NK-92 treated with Interleukin-12 subunit alpha and Interleukin-12 subunit beta, amount 100 ng/mL, for 24 hours (cell line): Measurements from ENCODE around the gene NTRK3.

Experiments
- DNase-seq: peaks from one replicate; lab custom pipeline; 2025; lab: John Stamatoyannopoulos, UW

NTRK3 gene

DNA sequence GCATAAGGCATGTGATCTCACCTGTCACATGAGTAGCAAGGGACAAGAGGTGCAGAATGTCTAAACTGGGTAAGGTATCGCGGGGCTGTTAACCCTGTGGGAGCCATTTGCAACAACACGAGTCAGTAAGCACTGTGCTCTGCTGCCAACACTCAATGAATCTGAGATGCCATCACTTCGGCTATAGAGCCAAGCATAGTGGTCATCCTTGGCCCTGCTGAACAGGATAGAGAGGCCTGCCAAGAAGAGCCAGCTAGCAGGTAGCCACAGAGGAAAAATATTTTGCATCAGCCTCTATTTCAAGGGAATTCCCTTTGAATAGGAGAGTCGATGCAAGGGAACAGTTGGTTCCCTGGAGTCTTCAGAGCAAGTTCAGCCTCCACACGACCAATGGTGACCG is 137.8 kb downstream of the NTRK3 start:
- DNase-seq = no peak

DNA sequence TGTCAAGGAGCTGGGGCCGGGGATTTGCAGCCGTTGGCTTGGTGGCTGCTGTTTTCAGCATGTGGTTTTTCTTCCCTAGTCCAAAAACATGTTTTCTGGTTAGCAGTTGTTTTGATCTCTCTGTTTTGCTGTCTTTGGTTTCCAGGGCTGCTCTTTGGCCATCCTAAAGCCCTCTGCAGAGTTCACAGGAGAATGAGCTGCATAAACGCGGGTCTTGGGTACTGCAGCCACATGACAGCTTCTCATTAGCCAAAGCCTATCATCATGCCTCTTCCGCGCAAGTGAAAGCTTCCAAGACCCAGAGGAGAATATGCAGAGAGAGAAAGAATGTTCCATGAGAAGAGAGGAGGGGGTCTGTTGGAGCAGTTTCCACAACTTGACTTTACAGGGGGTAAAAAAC is 138.5 kb downstream of the NTRK3 start:
- no peak for DNase-seq

DNA sequence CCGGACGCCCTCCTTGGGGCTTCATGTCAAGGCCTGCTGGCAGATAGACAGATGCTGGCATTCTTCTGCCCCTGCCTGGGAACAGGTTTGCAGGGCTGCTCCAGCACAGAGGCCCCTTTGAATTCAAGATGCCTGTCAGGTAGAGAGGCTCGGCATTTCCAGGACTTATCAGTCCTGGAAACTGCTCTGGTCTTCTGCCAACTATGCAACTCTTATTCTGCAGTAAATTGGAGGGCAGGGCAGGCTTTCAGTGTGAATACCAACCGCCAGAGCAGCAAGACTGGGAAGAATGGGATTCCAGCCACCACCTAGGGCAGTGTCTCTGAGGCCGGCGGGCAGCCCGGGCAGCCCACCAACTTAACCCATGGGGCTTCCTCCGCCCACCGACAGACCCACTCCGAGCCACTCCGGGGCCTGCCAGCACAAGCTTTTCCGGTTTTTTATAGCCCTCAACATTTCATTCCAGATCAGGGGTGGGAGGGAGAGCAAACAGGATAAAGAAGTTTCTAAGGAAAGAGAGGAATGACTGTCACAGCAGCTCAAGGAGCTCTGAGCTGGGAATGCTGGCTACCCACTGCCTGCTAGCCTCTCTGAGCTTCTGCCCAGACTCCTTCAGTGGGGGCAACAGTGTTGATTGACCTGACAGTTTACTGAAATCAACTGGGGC is 140.9 kb downstream of the NTRK3 start:
- no peak for DNase-seq

DNA sequence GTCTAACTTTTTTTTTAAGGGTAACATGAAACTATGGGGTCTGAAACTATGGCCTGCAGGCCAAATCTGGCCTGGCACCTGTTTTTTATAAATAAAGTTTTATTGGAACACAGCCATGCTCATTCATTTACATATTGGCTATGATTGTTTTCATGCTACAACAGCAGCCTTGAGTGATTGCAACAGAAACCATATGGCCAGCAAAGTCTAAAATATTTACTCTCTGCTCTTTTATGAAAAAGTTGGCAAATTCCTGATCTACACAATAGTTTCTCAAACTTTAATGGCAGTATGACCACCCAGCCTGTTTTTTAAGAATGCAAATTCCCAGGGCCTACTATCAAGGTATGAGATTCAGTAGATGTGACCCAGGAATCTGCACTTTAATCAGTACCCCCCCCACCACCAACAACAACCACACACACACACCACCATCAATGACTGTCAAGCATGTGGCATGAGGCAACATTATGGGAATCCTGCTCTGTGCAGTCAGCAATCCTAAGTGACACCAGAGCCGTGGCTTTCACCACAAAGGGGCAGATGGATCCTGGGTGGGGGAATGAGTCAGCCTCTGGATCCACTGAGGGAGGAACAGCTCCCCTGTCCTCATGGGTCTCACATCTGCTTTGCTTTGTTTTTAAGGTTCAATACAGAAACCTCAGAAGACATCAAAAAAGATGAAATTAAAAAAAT is 142.8 kb downstream of the NTRK3 start:
- DNase-seq = no peak

DNA sequence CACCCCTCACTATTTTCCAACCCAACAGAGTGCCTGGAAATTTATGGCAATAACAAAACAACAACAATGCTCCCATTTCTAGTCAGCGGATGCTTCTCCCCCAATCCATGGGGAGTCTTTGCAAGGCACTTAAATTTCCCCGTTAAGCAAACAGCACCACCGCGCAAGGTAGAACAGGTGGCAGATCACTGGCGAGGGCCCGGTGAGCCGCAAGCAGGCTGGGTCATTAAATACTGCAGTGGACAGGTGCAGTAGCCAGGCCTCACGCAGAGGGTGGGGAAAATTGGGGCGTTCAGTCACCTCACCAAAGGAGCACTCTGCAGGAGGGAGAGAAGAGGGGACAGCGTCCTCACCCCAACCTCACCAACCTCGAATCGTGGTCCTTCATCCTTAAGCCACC is 147.5 kb downstream of the NTRK3 start:
- no peak for DNase-seq

DNA sequence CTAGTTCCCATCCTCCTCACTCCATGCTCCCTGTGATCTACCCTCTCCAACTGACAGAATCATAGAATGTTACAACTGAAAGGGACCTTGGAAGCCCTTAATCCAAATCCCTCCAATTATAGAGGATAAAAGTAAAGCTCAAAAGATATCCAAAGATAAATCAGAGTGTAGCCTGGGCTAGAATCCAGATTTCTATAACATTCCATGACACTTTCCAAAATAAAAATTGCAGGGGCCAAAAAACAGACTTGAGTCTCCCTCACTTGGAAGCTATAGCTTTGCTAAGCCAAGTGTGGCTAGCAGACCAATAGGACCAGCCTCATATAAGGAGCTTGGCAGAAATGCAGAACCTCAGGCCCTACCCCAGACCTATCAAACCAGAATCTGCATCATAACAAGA is 148.1 kb downstream of the NTRK3 start:
- DNase-seq = no peak

DNA sequence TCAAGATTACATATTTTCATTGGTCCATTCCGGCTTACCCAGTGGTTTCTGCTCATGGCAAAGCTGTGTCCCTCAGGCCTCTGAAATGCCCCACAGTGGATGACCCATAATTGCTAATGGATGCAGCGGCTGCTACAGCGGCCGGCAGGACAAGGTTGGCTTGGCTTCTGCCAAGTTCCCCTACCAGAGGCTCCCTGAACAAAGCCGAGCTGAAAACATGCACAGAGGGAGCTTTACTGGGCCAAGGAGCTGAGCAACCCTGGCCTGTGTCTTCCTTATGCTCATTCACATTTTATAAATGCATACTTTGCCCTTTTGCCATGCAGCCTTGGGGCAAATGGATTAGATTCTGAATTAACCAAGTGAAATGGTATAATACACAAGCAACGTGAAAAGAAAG is 150.5 kb downstream of the NTRK3 start:
- DNase-seq = no peak

DNA sequence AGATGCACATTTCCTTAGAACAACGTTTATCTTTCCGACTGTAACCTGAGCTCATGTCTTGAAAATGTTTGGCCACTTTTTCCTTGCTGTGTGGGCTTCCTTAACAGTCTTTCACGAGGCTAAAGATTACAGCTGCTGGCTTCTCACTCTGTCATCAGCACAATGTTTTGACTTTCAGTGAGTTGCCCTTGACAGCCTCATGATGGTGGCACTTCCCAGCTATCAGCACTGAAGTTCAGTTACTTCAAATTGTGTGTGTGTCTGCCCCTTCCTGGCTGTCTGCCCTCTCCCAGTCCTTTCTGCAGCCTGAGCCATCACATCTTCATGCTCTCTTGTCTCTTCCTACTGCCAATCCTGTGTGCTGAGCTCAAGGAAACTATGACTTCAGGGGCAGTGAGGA is 152.2 kb downstream of the NTRK3 start:
- DNase-seq = no peak

DNA sequence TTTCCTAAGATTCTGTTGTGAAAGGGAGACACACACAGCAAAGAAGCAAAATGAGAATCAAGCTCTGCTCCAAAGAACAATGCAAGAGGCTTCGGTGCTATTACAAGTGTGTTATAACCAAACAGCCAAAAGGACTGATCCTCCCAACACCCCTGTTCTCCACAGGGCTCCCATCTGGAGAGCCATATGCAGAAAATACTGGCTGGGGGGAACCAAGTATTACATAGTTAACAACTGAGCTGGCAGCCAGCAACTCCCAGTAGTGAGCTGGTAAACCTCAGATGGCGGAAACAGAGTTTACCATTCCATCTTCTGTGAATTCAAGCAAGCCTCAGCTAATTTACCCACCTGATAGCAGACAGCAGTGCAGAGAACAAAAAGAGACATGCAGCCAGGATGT is 156.4 kb downstream of the NTRK3 start:
- no peak for DNase-seq

DNA sequence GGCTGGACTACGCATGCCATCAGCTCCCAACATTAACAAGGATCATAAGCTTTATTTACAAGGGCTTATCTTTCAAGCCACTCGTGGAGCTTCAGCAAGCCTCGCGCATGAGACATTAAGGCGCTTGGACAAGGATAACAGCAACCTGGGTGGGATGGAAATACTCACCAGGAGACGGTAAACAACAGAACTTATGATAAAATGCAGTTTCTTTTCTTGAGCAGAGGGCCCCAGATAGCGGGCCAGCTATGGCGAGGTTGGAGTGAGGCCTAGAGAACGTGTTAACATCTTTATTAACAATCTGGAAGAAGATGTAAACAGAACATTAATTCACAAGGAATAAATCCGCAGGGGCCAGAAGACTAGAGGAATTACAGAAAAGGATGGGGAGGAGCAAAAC is 158.2 kb downstream of the NTRK3 start:
- no peak for DNase-seq

DNA sequence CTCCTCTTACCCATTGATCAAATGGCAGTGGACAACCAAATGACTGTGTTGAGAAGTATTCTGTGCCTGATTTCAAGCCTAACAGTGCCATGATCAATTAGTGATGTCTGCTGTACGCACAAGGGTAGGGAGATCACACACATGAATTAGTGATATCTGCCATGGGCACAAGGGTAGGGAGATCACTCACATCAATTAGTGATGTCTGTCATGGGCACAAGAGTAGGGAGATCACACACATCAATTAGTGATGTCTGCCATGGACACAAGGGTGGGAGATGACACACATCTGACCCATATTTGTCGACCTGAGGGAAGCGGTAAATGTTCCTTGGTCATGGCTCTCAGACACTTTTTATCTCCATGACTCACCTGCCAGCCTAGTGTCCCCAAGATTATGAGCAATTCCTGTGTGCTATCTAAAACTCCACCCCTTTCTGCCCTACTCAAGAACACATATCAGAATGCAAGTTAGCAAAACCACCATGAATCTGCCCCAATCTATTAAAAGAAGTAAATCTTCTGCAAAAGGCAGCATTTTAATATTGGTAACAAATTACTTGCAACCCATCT is 165.0 kb downstream of the NTRK3 start:
- DNase-seq = no peak

DNA sequence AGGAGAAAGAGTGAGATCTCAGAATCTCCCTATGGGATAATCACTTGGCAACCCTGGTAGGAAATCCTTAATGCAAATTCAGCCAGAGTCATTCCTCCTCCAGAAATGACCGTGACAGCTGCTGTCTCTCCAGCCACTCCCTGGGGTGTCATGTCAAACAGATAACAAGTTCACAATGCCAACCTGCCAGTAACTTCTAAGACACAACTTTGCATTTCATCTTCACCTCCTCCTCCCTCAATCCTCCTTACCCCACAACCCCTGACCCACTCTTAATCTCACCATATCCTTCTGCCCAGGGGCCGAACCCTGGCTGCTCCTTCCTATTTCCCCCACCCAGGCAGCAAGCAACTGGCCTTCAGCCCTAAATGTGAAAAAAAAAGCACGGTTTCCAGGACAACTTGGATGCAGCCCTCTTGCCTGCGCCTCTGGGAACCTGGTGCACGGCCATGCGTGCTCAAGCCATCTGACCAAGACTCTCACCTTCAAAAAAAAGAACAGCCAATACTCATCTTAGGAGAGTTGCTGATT is 166.0 kb downstream of the NTRK3 start:
- no peak for DNase-seq

DNA sequence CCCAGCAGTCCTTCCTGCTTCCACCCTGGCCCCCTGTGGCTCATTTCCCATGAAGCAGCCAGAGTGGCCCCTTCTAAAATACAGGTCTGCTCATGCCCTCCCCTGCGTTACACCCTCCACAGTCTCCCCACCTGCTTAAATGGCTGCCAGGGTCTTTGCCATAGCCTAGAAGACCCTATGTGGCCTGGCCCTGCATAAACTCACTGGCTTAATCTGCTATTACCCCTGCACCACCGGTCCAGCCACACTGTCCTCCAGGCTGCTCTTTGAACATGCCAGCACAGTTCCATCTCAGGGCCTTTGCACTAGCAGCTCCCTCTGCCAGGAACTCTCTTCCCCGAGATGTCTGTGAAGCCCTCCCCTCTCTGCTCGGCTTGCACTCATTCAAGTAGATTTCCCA is 166.8 kb downstream of the NTRK3 start:
- DNase-seq = no peak

DNA sequence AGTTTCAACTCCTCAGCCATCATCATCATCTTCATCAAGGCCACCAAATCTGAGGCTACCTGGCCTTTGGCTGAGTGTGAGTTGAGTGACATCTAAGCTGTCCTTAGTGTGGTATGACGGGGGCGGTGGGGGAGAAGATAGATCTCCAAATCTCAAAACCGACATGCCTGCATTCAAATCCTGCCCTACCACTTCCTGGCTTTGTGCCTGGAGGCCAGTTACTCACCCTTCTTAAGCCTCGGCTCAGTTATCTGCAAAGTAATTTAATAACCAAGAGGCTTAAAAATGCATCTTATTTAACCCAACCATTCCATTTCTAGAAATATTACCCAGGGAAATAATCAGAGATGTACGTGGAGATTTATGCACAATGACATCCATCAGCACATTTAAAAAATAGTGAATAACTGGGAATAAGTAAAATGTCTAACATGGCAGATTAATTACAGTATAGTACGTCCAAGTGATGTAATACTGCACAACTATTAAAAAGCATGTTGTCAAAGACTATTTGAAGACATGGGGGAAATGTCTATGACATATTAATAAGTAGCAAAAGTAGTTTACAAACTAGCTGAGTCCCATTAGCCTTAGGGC is 167.4 kb downstream of the NTRK3 start:
- no peak for DNase-seq

DNA sequence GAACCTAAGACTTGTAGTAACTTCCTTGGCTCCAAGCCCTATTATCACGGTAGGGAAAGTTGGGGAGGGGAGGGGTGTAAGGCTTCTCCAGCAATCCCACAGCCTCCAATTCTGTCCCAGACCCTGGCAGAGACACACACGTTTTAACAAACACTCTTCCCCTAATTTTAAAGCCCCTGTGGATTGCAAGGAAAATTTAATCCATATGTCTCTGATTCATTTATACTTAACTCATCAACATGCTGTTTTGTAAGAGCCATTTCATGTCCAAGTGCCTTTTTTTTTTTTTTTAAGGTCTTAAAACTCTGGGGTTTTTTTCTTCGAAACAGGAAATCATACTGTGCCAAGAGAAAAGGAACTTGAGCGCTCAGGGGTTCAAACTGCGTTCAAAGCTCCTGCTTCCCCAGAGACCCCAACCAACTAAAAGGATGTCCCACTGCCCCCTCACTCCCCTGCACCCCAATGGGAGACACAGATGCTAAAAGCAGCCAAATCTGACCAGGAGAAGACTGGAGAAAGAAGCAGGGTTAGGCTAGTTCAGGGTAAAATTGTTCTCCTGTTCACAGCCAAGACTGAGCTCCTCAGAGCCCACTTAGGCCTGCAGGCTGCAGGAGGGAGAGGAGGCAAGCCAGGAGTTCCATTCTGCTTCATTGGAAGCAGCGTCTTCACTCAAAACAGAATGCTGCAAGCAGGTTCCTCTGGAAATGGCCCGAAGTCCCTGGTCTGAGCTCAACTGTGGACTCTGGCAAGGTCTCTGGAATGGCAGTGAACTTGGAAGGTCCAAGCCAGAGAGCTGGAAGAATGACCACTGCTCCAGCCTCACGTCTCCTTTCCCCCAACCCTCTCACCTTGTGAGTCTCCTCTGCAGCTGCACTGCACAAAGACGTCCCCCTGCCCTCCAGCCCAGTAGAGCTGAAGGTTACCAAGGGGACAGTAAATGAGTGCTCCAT is 172.5 kb downstream of the NTRK3 start:
- no peak for DNase-seq

DNA sequence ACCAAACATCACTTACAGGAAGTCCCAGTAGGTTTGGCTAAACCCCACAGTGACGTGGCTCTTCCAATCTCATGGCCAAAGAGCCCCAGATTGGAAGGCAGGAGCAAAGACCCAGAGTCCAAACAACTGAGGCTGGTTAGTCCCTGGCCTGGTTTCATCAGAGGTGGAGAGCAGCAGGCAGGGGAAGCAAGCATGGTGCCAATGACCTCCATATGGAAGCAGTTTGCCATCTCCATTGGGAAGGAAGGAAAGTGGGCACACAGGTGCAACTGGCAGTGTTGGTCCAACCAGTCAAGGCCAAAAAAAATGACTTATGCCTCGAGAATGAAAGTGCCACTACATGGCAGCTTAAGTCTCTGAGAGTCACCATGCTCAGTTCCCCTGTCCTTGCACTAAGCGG is 175.9 kb downstream of the NTRK3 start:
- DNase-seq = no peak

DNA sequence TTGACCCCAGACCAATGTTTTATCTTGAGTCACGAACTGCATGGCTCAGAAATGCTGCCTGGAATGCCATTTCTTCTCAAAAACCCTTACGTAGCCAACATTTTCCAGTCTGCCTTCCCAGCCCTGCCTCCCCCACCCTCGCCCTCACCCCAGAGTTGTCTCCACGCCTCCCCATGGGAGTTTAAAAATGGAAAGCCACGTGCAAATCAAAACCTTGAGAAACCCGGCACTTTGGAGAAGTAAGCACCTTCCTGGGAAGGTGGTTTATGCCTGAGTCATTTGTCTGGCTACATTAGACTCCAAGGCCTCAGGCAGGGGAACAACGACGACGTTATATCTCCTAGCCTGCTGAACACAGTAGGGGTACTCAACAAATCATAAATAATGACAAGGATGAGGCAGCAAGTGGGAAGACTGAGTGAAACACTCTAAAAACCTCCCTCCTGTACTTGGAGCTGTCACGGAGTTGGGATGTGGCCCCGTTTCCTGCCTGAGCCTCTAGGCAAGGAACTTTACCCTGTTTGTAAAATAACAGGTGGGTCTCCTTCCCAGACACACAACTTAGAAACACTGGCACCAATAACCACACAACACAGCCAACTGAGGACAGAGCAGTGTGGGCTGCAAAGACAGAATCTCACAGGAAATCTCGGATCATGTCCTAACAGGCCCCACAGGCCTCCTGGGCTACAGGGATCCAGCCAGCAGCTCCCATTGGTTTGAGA is 179.1 kb downstream of the NTRK3 start:
- DNase-seq = no peak

DNA sequence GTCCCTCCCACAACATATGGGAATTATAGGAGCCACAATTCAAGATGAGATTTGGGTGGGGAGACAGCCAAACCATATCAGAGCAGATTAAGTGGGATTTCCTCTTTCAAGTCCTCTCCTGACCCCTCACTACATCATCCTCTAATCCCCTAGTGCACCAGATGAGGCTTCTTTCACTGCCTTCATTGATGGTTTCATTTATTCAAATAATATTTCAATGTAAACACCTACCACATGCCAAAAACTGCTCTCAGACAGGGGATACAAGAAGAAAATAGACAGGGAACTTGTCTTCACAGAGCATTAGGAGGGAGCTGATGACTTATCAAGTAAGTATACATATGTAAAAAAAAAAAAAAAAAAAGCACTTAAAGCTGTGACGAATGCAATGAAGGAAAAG is 180.2 kb downstream of the NTRK3 start:
- no peak for DNase-seq

DNA sequence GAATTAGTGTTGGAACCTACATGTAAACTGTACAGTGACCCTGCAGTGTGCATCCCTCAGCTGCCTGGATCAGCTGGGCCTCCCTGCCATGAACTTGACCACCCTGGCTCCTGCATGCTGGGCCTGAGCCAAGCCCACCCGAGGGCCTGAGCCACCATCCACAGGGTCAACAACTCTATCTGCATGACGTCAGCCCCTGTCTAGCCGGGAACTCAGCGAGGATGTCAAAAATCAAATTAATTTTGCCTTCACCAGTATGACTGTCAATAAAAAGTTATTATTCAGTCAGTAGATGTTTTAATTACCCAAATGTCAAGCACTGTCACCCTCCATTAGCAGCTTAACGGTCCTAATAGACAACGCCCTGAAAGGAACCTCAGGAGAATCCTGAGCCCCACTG is 181.4 kb downstream of the NTRK3 start:
- DNase-seq = no peak

DNA sequence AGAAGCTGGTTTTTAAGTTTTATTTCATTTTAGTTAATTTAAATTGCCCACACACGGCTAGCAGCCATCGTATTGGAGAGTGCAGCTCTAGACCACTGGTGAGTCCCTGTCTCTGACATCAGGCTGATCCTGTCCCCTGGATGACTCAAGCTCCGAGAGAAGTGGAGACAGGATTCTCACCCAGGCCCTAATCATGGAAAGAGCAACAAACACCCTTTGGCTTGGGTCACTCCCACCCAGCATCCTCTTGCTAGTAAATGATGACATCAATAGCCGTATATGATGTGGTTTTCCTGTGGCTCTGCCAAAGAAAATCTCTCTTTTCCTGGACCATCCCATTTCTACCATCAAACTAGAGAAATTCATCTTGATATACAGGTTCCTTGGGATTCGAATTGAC is 182.2 kb downstream of the NTRK3 start:
- no peak for DNase-seq

DNA sequence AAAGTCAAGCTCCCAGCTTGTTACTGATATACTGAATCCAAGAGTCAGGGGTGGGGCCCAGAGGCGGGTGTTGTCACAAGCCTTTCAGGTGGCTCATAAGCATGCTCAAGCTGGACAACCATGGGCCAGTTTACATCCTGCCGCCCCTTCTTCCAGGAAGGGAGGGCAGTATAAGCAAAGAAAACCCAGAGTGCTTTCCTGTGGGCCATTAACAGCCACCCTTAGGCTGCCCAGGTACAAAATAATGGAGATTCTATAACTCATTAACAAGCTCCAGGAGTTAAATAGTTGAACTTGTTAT is 183.2 kb downstream of the NTRK3 start:
- no peak for DNase-seq
